ENCODE data around the gene HOXC10.

HOXC10 gene

DNA sequence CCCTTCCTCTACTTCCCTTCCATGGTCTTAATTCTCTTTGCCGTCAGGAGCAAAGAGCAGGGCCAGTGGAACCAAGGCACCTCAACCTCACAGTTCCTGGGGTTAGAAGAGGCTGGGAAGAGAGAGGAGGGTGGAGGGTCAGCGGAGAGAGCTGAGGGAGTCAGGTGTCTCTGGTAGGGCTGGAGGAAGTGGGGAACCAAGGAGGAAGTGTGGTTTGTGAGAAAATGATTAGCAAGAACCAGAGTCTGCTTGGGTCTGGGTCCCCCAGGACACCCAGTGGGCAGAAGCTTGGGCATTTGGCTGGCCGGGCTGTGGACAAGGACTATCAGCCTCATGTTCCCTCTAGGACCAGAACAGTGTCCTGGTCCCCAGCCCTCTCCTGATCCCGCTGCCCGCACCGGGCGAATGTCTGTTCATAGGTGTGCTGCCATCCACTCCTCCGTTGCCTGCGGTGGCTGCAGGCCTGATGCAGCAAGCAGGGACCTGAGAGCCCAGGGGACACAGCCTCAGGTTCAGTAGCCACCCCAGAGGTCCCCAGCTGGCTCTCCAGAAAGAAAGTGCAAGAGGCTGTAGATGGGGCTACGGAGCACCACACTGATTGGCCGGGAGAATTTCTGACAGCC, 27.9 kb upstream of the HOXC10 start:
- Histone ChIP-seq H3K27me3 (replicated peaks; ENCODE audit: control insufficient read depth, insufficient read depth, low read length) (peaks cover 8% of the 10 kb centered on the region), H3K36me3 (ENCODE audit: control insufficient read depth, insufficient read depth, low read length) (no peaks in the 10 kb centered on the region), H3K4me3 (replicated peaks; ENCODE audit: low read depth, low read length) (no peak overlapping the region)
- TF ChIP-seq, protein P1, sequence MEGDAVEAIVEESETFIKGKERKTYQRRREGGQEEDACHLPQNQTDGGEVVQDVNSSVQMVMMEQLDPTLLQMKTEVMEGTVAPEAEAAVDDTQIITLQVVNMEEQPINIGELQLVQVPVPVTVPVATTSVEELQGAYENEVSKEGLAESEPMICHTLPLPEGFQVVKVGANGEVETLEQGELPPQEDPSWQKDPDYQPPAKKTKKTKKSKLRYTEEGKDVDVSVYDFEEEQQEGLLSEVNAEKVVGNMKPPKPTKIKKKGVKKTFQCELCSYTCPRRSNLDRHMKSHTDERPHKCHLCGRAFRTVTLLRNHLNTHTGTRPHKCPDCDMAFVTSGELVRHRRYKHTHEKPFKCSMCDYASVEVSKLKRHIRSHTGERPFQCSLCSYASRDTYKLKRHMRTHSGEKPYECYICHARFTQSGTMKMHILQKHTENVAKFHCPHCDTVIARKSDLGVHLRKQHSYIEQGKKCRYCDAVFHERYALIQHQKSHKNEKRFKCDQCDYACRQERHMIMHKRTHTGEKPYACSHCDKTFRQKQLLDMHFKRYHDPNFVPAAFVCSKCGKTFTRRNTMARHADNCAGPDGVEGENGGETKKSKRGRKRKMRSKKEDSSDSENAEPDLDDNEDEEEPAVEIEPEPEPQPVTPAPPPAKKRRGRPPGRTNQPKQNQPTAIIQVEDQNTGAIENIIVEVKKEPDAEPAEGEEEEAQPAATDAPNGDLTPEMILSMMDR (IDR thresholded peaks at IDR 0.05; ENCODE audit: insufficient read depth, low read length, poor library complexity, severe bottlenecking) = no peak
- no peak for DNase-seq (ENCODE audit: extremely low read depth, insufficient read length)

DNA sequence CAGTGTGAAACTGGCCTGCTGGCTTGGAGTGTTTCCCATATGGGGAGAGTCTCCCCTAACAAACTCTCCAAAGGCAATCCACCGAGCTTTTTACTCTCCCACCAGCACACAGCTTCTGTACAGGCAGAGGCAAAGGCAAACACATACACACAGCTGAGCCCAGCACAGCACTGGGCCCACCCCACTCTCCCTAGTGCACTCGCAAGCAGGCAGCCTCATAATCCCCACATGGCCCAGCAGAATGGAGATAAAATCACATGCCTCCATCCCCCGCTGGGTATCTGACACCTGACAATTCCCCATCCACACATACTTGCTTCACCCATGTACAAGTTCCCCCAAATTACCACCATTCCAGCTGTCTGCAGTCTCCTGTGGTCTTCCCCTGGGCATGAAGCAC, 26.8 kb upstream of the HOXC10 start:
- TF ChIP-seq, protein P1 (IDR thresholded peaks at IDR 0.05; ENCODE audit: insufficient read depth, low read length, poor library complexity, severe bottlenecking) = no peak
- peaks cover 5% of the 10 kb centered on the region for H3K27me3 ChIP-seq (replicated peaks; ENCODE audit: control insufficient read depth, insufficient read depth, low read length)

DNA sequence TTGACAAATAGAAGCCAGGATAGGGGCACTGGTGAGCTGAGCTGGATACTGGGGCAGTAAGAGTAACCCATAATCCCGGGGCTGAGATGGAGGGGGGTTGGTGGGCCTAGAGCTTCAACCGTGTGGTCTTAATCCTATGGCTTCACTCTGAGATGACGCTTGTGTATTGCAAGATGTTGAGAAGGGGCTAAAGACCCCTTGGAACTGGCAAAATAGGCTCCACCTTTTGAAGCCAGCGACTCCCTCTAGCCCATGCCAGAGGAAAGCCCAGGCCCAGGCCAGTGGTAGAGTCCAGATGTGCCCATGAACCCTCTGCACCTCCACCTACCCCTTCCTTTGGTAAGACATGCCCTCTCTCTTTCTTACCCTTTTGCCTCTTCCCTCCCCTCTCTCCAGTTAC, 25.6 kb upstream of the HOXC10 start:
- peaks cover 4% of the 10 kb centered on the region for H3K27me3 ChIP-seq (replicated peaks; ENCODE audit: control insufficient read depth, insufficient read depth, low read length)

More for the DNA sequence above, 26.8 kb upstream of the HOXC10 start:
- Histone ChIP-seq H3K4me3 (replicated peaks; ENCODE audit: low read depth, low read length) (no peak overlapping the region), H3K36me3 (ENCODE audit: control insufficient read depth, insufficient read depth, low read length) (no peaks in the 10 kb centered on the region)
- DNase-seq (ENCODE audit: extremely low read depth, insufficient read length) = no peak

DNA sequence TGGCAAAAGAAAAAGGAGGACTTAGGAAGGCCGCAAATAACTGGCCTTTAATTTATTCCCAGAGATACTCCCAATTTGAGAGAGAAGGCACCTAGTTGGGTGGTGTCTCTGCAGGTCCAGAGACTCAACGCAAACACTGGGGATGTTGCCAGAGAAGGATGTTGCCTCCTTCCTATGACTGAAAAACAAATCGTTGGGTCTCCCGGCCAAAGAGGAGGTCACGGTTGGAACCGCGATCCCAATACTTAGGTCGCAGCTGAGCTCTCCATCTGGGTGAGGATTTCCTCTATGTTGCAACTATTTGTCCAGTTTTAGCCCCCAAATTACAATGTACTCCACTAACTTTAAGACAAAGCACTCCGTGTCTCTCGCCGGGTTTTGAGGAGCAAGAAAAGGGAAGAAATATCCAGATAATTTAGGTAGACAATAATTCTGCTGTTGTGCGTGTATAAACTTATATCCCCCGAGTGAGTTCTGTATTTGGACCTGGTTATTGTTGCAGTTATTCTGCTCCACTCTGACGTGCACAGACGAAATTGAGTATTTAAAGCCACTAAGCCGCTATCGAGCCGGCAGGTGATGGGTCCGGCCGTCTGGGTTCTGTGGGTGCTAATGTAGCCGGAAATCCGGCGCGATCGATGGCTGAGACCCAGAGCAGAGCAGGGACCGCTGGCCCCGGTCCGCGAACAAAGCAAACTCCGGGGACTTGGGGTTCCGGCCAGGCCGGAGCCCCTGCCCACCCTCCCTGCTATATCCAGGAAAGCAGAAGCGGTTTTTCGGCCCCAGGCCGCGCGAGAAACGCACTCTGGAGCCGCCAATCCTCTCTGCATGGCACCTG, 24.5 kb upstream of the HOXC10 start:
- Histone ChIP-seq H3K4me3 (replicated peaks; ENCODE audit: low read depth, low read length) (no peak overlapping the region), H3K36me3 (ENCODE audit: control insufficient read depth, insufficient read depth, low read length) (no peaks in the 10 kb centered on the region), H3K27me3 (replicated peaks; ENCODE audit: control insufficient read depth, insufficient read depth, low read length) (peaks cover 4% of the 10 kb centered on the region)
- TF ChIP-seq, protein P1 (IDR thresholded peaks at IDR 0.05; ENCODE audit: insufficient read depth, low read length, poor library complexity, severe bottlenecking) = no peak
- DNase-seq (ENCODE audit: extremely low read depth, insufficient read length) = no peak

More for the DNA sequence above, 25.6 kb upstream of the HOXC10 start:
- H3K4me3 ChIP-seq (replicated peaks; ENCODE audit: low read depth, low read length) = no peak overlapping the region
- TF ChIP-seq, protein P1 (IDR thresholded peaks at IDR 0.05; ENCODE audit: insufficient read depth, low read length, poor library complexity, severe bottlenecking) = no peak
- H3K36me3 ChIP-seq (ENCODE audit: control insufficient read depth, insufficient read depth, low read length) = no peaks in the 10 kb centered on the region
- no peak for DNase-seq (ENCODE audit: extremely low read depth, insufficient read length)

DNA sequence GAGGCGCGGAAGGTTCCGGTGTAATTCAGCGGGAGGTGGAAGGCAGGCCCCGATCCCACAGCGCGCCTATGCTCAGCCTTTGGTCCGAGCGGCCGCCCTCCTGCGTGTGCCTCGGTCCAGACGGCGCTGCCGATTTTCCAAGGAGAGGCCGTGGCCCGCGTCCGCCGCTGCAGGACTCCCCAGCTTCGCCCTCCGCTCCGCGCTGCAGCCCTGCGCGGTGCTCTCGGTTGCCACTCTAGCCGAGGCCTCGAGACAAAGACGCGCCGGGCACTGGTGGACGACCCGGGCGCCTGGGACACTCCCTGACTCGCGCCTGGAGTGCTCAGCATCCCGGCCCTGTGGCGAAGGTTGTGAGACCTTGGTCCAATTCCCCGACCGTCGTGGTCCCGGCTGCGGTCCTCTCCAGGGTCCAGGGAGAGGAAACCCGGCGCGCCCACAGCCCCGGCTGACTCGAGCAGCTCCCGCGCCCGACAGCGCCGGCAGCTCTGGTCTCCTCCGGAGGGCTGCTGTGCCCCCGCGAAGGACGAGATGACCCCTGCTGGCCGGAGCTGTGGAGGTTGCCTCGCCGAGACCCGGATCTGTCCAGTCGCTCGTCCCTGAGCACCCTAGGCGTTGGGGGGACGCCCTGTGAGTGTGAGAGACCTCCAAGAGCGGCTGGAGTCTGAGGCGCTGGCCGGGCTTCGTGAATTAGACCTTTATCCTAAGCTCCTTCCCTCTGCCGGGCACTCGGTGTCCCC, 23.8 kb upstream of the HOXC10 start:
- Histone ChIP-seq H3K4me3 (replicated peaks; ENCODE audit: low read depth, low read length) (no peak overlapping the region), H3K36me3 (ENCODE audit: control insufficient read depth, insufficient read depth, low read length) (no peaks in the 10 kb centered on the region), H3K27me3 (replicated peaks; ENCODE audit: control insufficient read depth, insufficient read depth, low read length) (peaks cover 4% of the 10 kb centered on the region)
- DNase-seq (ENCODE audit: extremely low read depth, insufficient read length) = no peak
- TF ChIP-seq, protein P1 (IDR thresholded peaks at IDR 0.05; ENCODE audit: insufficient read depth, low read length, poor library complexity, severe bottlenecking) = no peak
